PC-3 (cell line): ENCODE results near the gene WTAP. TPM values are rescaled to one million over a fixed set of nuclear protein-coding genes. Genes with fewer than 3 reads are reported as not detected.

Experiments used
- ATAC-seq: fragments of 200-7000 bp; cut with Tn5 transposase; 2 replicates; pipeline ENCODE4 v1.9.1; 2020; ENCODE audit warnings: mild to moderate bottlenecking, moderate library complexity
- BruUV-seq: library from RNA; stranded (reverse); fragments of 400-500 nt; replicated peaks from 2 replicates; lab custom pipeline; 2021; lab: Mats Ljungman, UMichigan
- CTCF ChIA-PET: fragments of 300-600 bp; sonication (Branson Sonifier 250); formaldehyde crosslinking; loops from one replicate; lab custom pipeline; 2022; ENCODE audit warnings: antibody characterized with exemption; lab: Charles Lee
- POLR2A ChIA-PET: fragments of 300-600 bp; sonication (Branson Sonifier 250); formaldehyde crosslinking; loops from one replicate; lab custom pipeline; 2022; ENCODE audit warnings: antibody characterized with exemption; ENCODE audit not compliant: unreplicated experiment; lab: Charles Lee
- DNase-seq: peaks from one replicate; pipeline ENCODE4 v3.0.0-alpha.2; 2015
- H2AFZ ChIP-seq: fragments of 300-600 bp; sonication (generic); 2 replicates; pipeline ENCODE4 v1.6.0; 2016; ENCODE audit warnings: antibody characterized with exemption, low read length
- H3F3A ChIP-seq: fragments of 300-600 bp; sonication (generic); one replicate; pipeline ENCODE4 v1.6.0; 2017; ENCODE audit warnings: antibody characterized with exemption, low read length, control low read depth, mild to moderate bottlenecking; ENCODE audit not compliant: unreplicated experiment
- H3K27ac ChIP-seq: fragments of 300-600 bp; sonication (generic); 2 replicates; pipeline ENCODE4 v1.5.1; 2016; ENCODE audit warnings: mild to moderate bottlenecking, low read length
- H3K27me3 ChIP-seq: fragments of 300-600 bp; sonication (generic); 2 replicates; pipeline ENCODE4 v1.6.1; 2016; ENCODE audit warnings: low read length, mixed read lengths
- H3K36me3 ChIP-seq: fragments of 300-600 bp; sonication (generic); 2 replicates; pipeline ENCODE4 v1.6.1; 2016; ENCODE audit warnings: low read depth, mixed run types, low read length, mixed read lengths
- H3K4me1 ChIP-seq: fragments of 300-600 bp; sonication (generic); 2 replicates; pipeline ENCODE4 v1.5.1; 2016; ENCODE audit warnings: low read length; ENCODE audit not compliant: insufficient read depth
- H3K4me2 ChIP-seq: fragments of 300-600 bp; sonication (generic); 2 replicates; pipeline ENCODE4 v1.6.0; 2016; ENCODE audit warnings: low read length
- H3K4me3 ChIP-seq: fragments of 300-600 bp; sonication (generic); 2 replicates; pipeline ENCODE4 v1.5.1; 2016; ENCODE audit warnings: mild to moderate bottlenecking, low read length, mixed read lengths
- H3K79me2 ChIP-seq: fragments of 300-600 bp; sonication (generic); 2 replicates; pipeline ENCODE4 v1.6.1; 2017; ENCODE audit warnings: low read length, mixed read lengths
- H3K9ac ChIP-seq: fragments of 300-600 bp; sonication (generic); 2 replicates; pipeline ENCODE4 v1.6.0; 2016; ENCODE audit warnings: mild to moderate bottlenecking, low read length
- H3K9me2 ChIP-seq: fragments of 300-600 bp; sonication (generic); replicated peaks from 2 replicates; pipeline ENCODE4 v1.6.1; 2016; ENCODE audit warnings: mixed run types, low read length, mixed read lengths
- H3K9me3 ChIP-seq: fragments of 300-600 bp; sonication (generic); 2 replicates; pipeline ENCODE4 v1.6.1; 2016; ENCODE audit warnings: low read length, mixed read lengths
- H4K20me1 ChIP-seq: fragments of 300-600 bp; sonication (generic); 2 replicates; pipeline ENCODE4 v1.6.1; 2016; ENCODE audit warnings: low read length, mixed read lengths
- EZH2 ChIP-seq: fragments of 300-600 bp; sonication (generic); IDR thresholded peaks from one replicate; pipeline ENCODE4 v1.6.1; 2017; ENCODE audit warnings: antibody characterized with exemption, mild to moderate bottlenecking, low read length; ENCODE audit not compliant: unreplicated experiment
- EZH2phosphoT487 ChIP-seq: fragments of 300-600 bp; sonication (generic); IDR thresholded peaks from 2 replicates; pipeline ENCODE4 v1.6.1; 2018; ENCODE audit warnings: mild to moderate bottlenecking, antibody characterized with exemption, low read length, borderline replicate concordance
- intact Hi-C: fragments of 100-400 bp; cut with micrococcal nuclease; formaldehyde crosslinking; loops from 2 replicates; pipeline ENCODE4 v1.9.0; 2023
- total RNA-seq: library from RNA; depleted of rRNA; stranded (reverse); fragments of >200 nt; gene quantifications from 2 replicates; pipeline ENCODE4 v1.2.3, GENCODE V29; 2014
- TF ChIP-seq, protein P1 (sequence below): fragments of 300-600 bp; sonication (generic); conservative IDR thresholded peaks from 2 replicates; pipeline ENCODE4 v1.5.1; 2017; ENCODE audit warnings: antibody characterized with exemption, low read depth, mild to moderate bottlenecking, low read length

The WTAP gene
- total RNA-seq, 1 experiment from 2014 or later, result 54.5 TPM

DNA sequence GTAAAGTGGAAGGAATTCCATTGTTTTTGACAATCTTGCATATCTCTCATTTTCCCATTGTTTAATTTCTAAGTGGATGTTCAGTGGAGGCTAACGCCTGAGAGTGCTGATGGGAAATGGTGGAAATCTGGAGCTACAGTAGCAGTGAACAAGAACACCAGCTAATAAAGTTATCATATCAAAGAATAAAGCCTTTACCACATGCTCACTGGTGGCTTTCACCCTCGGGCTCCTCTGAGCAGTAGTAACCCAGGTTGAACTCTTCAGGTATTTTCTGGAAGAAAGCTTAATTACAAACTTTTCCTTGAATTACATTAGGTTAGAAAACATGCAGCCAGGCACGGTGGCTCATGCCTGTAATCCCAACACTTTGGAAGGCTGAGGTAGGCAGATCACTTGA is 24.1 kb downstream of the WTAP start:
- intact Hi-C loops, result no loop called here
- H3K4me3 ChIP-seq, result no peak overlapping the region
- H3K9me2 ChIP-seq, result no peaks in the 10 kb centered on the region
- H2AFZ ChIP-seq, result no peak overlapping the region
- no peak overlapping the region for H3K9ac ChIP-seq
- no peaks in the 10 kb centered on the region for H3K27me3 ChIP-seq
- BruUV-seq, result no TSS peak
- no peak overlapping the region for H3K4me2 ChIP-seq
- no peak for ATAC-seq
- H4K20me1 ChIP-seq, result 0 out of 2 replicates have a peak, but pooled peaks cover 3% of the 10 kb centered on the region
- no peaks in the 10 kb centered on the region for H3K79me2 ChIP-seq
- no peaks in the 10 kb centered on the region for H3K9me3 ChIP-seq
- no peak for DNase-seq
- peaks cover 66% of the 10 kb centered on the region for H3K36me3 ChIP-seq
- TF ChIP-seq EZH2 (no peak), EZH2phosphoT487 (no peak)
- TF ChIP-seq, protein P1, sequence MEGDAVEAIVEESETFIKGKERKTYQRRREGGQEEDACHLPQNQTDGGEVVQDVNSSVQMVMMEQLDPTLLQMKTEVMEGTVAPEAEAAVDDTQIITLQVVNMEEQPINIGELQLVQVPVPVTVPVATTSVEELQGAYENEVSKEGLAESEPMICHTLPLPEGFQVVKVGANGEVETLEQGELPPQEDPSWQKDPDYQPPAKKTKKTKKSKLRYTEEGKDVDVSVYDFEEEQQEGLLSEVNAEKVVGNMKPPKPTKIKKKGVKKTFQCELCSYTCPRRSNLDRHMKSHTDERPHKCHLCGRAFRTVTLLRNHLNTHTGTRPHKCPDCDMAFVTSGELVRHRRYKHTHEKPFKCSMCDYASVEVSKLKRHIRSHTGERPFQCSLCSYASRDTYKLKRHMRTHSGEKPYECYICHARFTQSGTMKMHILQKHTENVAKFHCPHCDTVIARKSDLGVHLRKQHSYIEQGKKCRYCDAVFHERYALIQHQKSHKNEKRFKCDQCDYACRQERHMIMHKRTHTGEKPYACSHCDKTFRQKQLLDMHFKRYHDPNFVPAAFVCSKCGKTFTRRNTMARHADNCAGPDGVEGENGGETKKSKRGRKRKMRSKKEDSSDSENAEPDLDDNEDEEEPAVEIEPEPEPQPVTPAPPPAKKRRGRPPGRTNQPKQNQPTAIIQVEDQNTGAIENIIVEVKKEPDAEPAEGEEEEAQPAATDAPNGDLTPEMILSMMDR, result no peak
- no peaks in the 10 kb centered on the region for H3F3A ChIP-seq
- ChIA-PET CTCF (no interaction called here), POLR2A (no interaction called here)
- H3K4me1 ChIP-seq, result no peaks in the 10 kb centered on the region
- H3K27ac ChIP-seq, result no peak overlapping the region

DNA sequence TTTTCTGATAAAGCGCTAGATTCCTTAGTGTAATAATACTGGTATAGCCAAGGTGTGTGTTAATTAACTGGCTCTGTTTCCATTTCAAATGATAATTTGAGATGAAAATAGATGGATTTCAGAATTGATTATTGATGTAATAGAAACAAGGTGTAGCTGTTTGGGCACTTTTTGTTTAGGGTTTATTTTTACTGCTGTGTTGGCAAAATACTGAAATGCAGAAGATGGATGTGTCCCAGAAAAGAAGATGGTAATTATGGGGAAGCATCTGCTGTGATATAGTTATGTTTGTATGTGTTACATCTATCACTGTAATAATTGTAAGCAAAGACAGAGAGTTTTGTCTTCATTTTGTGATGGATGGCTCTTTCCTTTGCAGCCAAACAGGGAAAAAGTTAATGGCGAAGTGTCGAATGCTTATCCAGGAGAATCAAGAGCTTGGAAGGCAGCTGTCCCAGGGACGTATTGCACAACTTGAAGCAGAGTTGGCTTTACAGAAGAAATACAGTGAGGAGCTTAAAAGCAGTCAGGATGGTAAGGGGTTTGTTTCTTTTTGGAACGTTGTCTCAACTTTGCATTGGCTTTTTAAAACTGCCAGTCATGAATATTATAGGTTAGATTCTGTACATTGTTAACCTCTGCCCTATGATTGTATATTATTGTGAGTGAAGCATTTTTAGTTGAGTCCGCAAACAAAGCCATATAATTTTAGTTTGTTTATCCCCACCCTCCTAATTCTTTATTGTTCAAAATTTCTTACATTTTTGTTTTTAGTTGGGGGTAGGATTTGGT is 26.0 kb downstream of the WTAP start:
- intact Hi-C loops, result no loop called here
- peaks cover 64% of the 10 kb centered on the region for H3K36me3 ChIP-seq
- H3K4me2 ChIP-seq, result no peak overlapping the region
- TF ChIP-seq EZH2phosphoT487 (no peak), EZH2 (no peak)
- TF ChIP-seq, protein P1, result no peak
- H3F3A ChIP-seq, result no peaks in the 10 kb centered on the region
- H3K27ac ChIP-seq, result no peak overlapping the region
- ATAC-seq (no peak), DNase-seq (no peak)
- no peaks in the 10 kb centered on the region for H3K79me2 ChIP-seq
- H3K9ac ChIP-seq, result no peak overlapping the region
- POLR2A ChIA-PET, result no interaction called here
- H3K4me3 ChIP-seq, result no peak overlapping the region
- H3K4me1 ChIP-seq, result peaks cover 1% of the 10 kb centered on the region
- no peaks in the 10 kb centered on the region for H3K9me3 ChIP-seq
- no TSS peak for BruUV-seq
- H3K9me2 ChIP-seq, result no peaks in the 10 kb centered on the region
- H3K27me3 ChIP-seq, result no peaks in the 10 kb centered on the region
- H4K20me1 ChIP-seq, result 0 out of 2 replicates have a peak, but pooled peaks cover 3% of the 10 kb centered on the region
- CTCF ChIA-PET, result no interaction called here
- H2AFZ ChIP-seq, result no peak overlapping the region

DNA sequence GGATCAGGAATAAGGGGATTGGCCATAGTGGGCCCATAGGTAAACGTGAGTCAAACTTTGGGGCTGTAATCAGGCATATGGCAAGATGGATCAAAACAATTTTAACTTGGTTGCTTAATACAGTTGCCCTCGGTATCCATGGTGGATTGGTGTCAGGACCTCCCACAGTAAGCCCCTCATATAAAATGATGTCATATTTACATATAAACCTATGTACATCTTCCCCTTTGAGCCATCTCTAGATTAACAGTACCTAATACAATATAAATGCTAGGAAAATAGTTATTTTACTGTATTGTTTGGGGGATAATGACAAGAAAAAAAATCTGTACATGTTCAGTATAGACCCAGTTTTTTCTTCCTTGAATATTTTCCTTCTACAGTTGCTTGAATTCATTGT is 27.1 kb downstream of the WTAP start:
- H3K9me3 ChIP-seq, result no peaks in the 10 kb centered on the region
- POLR2A ChIA-PET, result no interaction called here
- H3K9ac ChIP-seq, result no peak overlapping the region
- H3F3A ChIP-seq, result no peaks in the 10 kb centered on the region
- H3K79me2 ChIP-seq, result no peaks in the 10 kb centered on the region
- peaks cover 57% of the 10 kb centered on the region for H3K36me3 ChIP-seq
- no peaks in the 10 kb centered on the region for H3K27me3 ChIP-seq
- H3K4me1 ChIP-seq, result peaks cover 7% of the 10 kb centered on the region
- TF ChIP-seq EZH2phosphoT487 (no peak), EZH2 (no peak)
- H4K20me1 ChIP-seq, result 0 out of 2 replicates have a peak, but pooled peaks cover 3% of the 10 kb centered on the region
- H3K27ac ChIP-seq, result no peak overlapping the region
- ATAC-seq (no peak), DNase-seq (no peak)
- H2AFZ ChIP-seq, result no peak overlapping the region
- intact Hi-C loops, result no loop called here
- CTCF ChIA-PET, result no interaction called here
- no peak overlapping the region for H3K4me2 ChIP-seq
- H3K4me3 ChIP-seq, result no peak overlapping the region
- no TSS peak for BruUV-seq
- no peaks in the 10 kb centered on the region for H3K9me2 ChIP-seq
